Kidney epithelial cell (primary cell): Measurements from ENCODE around the gene KRT26. TPM values are rescaled to one million over a fixed set of nuclear protein-coding genes. Genes with fewer than 3 reads are reported as not detected.

Source experiments
- DNase-seq: peaks from one replicate; pipeline ENCODE4 v3.0.0-alpha.2; 2010; ENCODE audit warnings: low read depth
- H3K27me3 ChIP-seq: 2 replicates; pipeline ENCODE4 v1.6.0; 2011; ENCODE audit warnings: low read length; ENCODE audit not compliant: control insufficient read depth, insufficient read depth
- H3K36me3 ChIP-seq: 2 replicates; pipeline ENCODE4 v1.5.1; 2011; ENCODE audit warnings: low read length; ENCODE audit not compliant: control insufficient read depth, insufficient read depth
- H3K4me3 ChIP-seq: 2 replicates; pipeline ENCODE4 v1.5.1; 2011; ENCODE audit warnings: low read depth, mild to moderate bottlenecking, control low read depth, low read length
- CTCF ChIP-seq: IDR thresholded peaks from 2 replicates; pipeline ENCODE4 v1.5.1; 2011; ENCODE audit warnings: mild to moderate bottlenecking, moderate library complexity, low read length, control low read depth, inconsistent platforms; ENCODE audit not compliant: insufficient read depth, poor library complexity, severe bottlenecking
- total RNA-seq: library from RNA; depleted of rRNA; stranded (reverse); fragments of >200 nt; gene quantifications from 2 replicates; pipeline ENCODE4 v1.2.3, GENCODE V29; 2015

The KRT26 gene
- total RNA-seq, 1 donor from 2014 or later = not detected

- TF ChIP-seq CTCF = no peak
- Histone ChIP-seq H3K36me3 (no peaks in the 10 kb centered on the region), H3K4me3 (no peak overlapping the region), H3K27me3 (no peaks in the 10 kb centered on the region)
- peak; percentile 70 for DNase-seq
Measured at GRCh38 chr17:40810494-40810893, 38.5 kb upstream of the KRT26 start.

- TF ChIP-seq CTCF = no peak
- no peak for DNase-seq
- Histone ChIP-seq H3K36me3 (no peaks in the 10 kb centered on the region), H3K27me3 (no peaks in the 10 kb centered on the region), H3K4me3 (no peak overlapping the region)
Measured at GRCh38 chr17:40809721-40810421, 37.9 kb upstream of the KRT26 start.

DNA sequence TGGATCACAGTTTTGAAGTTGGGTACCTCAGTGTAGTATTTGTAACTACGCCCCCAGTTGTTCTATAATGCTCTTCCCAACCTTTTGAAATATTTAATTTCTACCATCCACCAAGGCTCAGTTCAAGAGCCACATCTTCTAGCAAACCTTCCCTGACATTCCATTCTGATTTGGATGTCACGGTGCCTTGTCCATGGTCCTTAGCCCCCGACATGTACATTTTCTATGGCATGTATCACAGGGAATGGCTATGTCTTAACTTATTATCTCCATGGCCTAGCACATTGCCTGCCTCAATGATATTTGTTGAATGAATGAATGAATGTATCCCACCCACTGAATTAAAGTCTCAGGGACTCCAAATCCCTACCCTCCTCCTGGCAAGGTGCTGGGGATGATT lies 34.1 kb upstream of the KRT26 start:
- H3K4me3 ChIP-seq = no peak overlapping the region
- no peak for TF ChIP-seq CTCF
- DNase-seq = no peak
- H3K36me3 ChIP-seq = no peaks in the 10 kb centered on the region
- no peaks in the 10 kb centered on the region for H3K27me3 ChIP-seq

GRCh38 chr17:40803617-40804082 lies 31.6 kb upstream of the KRT26 start:
- H3K36me3 ChIP-seq = no peaks in the 10 kb centered on the region
- peak; percentile 14 for DNase-seq
- no peak overlapping the region for H3K4me3 ChIP-seq
- TF ChIP-seq CTCF = peak; percentile 90
- H3K27me3 ChIP-seq = no peaks in the 10 kb centered on the region

- no peak for DNase-seq
- H3K36me3 ChIP-seq = no peaks in the 10 kb centered on the region
- H3K4me3 ChIP-seq = no peak overlapping the region
- no peak for TF ChIP-seq CTCF
- H3K27me3 ChIP-seq = no peaks in the 10 kb centered on the region
Measured at GRCh38 chr17:40801157-40801556, 29.2 kb upstream of the KRT26 start.

GRCh38 chr17:40800381-40800780 lies 28.4 kb upstream of the KRT26 start:
- H3K4me3 ChIP-seq = no peak overlapping the region
- TF ChIP-seq CTCF = no peak
- no peak for DNase-seq
- H3K36me3 ChIP-seq = no peaks in the 10 kb centered on the region
- no peaks in the 10 kb centered on the region for H3K27me3 ChIP-seq
